B cell (primary cell): ENCODE measurements around the gene IFNGR1. TPM values are rescaled to one million over a fixed set of nuclear protein-coding genes. Genes with fewer than 3 reads are reported as not detected.

Source experiments
- ATAC-seq: fragments of 200-7000 bp; cut with Tn5 transposase; one replicate; pipeline ENCODE4 v1.10.0; 2021; ENCODE audit warnings: low read depth, mild to moderate bottlenecking, moderate number of reproducible peaks, moderate library complexity
- CTCF ChIA-PET: fragments of 350-600 bp; sonication (Branson Sonifier 250); formaldehyde crosslinking; loops from one replicate; lab custom pipeline; 2021; ENCODE audit warnings: antibody characterized with exemption, inconsistent platforms; lab: Charles Lee
- POLR2A ChIA-PET: fragments of 350-600 bp; sonication (Branson Sonifier 250); formaldehyde crosslinking; loops from one replicate; lab custom pipeline; 2021; ENCODE audit warnings: antibody characterized with exemption; lab: Charles Lee
- DNase-seq: peaks from one replicate; pipeline ENCODE4 v3.0.0; 2013
- H2AFZ ChIP-seq: 2 replicates; pipeline ENCODE4 v1.6.1; 2012; ENCODE audit warnings: mild to moderate bottlenecking, low read depth, low read length; ENCODE audit not compliant: insufficient read depth, poor library complexity, severe bottlenecking
- H3K27ac ChIP-seq, 2 donors: 1 replicate in 1 of 2; 2 replicates in 1 of 2; pipeline ENCODE4 v1.5.1; 2012 to 2013; ENCODE audit warnings: low read length in 2 of 2, mild to moderate bottlenecking in 2 of 2, moderate library complexity in 1 of 2
- H3K27me3 ChIP-seq, 4 experiments: fragments of 200-600 bp in 1 of 4; sonication (generic) in 1 of 4; replicated peaks in 1 of 4; 1 replicate in 2 of 4; 2 replicates in 2 of 4; pipeline versions ENCODE4 v1.6.1 to v1.7.0; 2013 to 2016; ENCODE audit warnings: low read length in 3 of 4, mild to moderate bottlenecking in 2 of 4, mixed read lengths in 1 of 4, moderate library complexity in 1 of 4; ENCODE audit not compliant: insufficient read depth in 4 of 4, control insufficient read depth in 3 of 4; ENCODE audit errors: control extremely low read depth in 1 of 4
- H3K36me3 ChIP-seq, 2 experiments: replicated peaks in 1 of 2; 1 replicate in 1 of 2; 2 replicates in 1 of 2; pipeline versions ENCODE4 v1.6.1 to v1.7.1; 2013; ENCODE audit warnings: low read length in 1 of 2; ENCODE audit not compliant: insufficient read depth in 2 of 2, control insufficient read depth in 1 of 2; ENCODE audit errors: control extremely low read depth in 1 of 2, extremely low read depth in 1 of 2
- H3K4me1 ChIP-seq, 2 donors: fragments of 200-600 bp in 1 of 2; sonication (generic) in 1 of 2; 1 replicate in 1 of 2; 2 replicates in 1 of 2; pipeline versions ENCODE4 v1.5.1 to v1.6.1; 2013 to 2017; ENCODE audit warnings: low read length in 2 of 2; ENCODE audit not compliant: control insufficient read depth in 2 of 2, insufficient read depth in 2 of 2
- H3K4me2 ChIP-seq: replicated peaks from 2 replicates; pipeline ENCODE3; 2012; ENCODE audit warnings: mild to moderate bottlenecking, low read depth, low read length; ENCODE audit not compliant: poor library complexity, severe bottlenecking
- H3K4me3 ChIP-seq, 5 experiments: fragments of 200-600 bp in 1 of 5; sonication (generic) in 1 of 5; 1 replicate in 3 of 5; 2 replicates in 2 of 5; pipeline versions ENCODE4 v1.5.1 to v1.7.0; 2011 to 2016; ENCODE audit warnings: low read length in 4 of 5, mild to moderate bottlenecking in 4 of 5, low read depth in 2 of 5, control low read depth in 1 of 5, moderate library complexity in 1 of 5; ENCODE audit not compliant: insufficient read depth in 1 of 5; ENCODE audit errors: control extremely low read depth in 1 of 5, extremely low read depth in 1 of 5
- H3K79me2 ChIP-seq: fragments of 200-600 bp; sonication (generic); one replicate; pipeline ENCODE4 v1.6.0; 2016; ENCODE audit warnings: low read length; ENCODE audit not compliant: control insufficient read depth, insufficient read depth
- H3K9ac ChIP-seq: fragments of 200-600 bp; sonication (generic); 2 replicates; pipeline ENCODE4 v1.6.1; 2017; ENCODE audit warnings: mild to moderate bottlenecking, low read length, moderate library complexity
- H3K9me3 ChIP-seq, 3 donors: one replicate each; pipeline versions ENCODE4 v1.6.1 to v1.7.1; 2013; ENCODE audit warnings: low read length in 2 of 3; ENCODE audit not compliant: control insufficient read depth in 2 of 3, insufficient read depth in 1 of 3; ENCODE audit errors: control extremely low read depth in 1 of 3
- H4K20me1 ChIP-seq: 2 replicates; pipeline ENCODE4 v1.6.0; 2012; ENCODE audit warnings: mild to moderate bottlenecking, low read length; ENCODE audit not compliant: insufficient read depth, control insufficient read depth, poor library complexity, severe bottlenecking
- H3K27ac Mint-ChIP-seq: one replicate; pipeline ENCODE4 v1.8.0; 2021; ENCODE audit warnings: mixed read lengths
- H3K27me3 Mint-ChIP-seq: one replicate; pipeline ENCODE4 v1.8.0; 2021; ENCODE audit warnings: mixed read lengths
- H3K4me1 Mint-ChIP-seq: one replicate; pipeline ENCODE4 v1.8.0; 2021; ENCODE audit warnings: mixed read lengths
- H3K4me3 Mint-ChIP-seq: one replicate; pipeline ENCODE4 v1.8.0; 2021; ENCODE audit warnings: mixed read lengths
- H3K9me3 Mint-ChIP-seq: one replicate; pipeline ENCODE4 v1.8.0; 2022; ENCODE audit warnings: mixed read lengths; ENCODE audit not compliant: insufficient read depth
- CTCF ChIP-seq: fragments of 200-600 bp; IDR thresholded peaks from one replicate; pipeline ENCODE4 v1.8.0; 2022; ENCODE audit warnings: antibody characterized with exemption, mild to moderate bottlenecking
- EZH2 ChIP-seq: IDR thresholded peaks from 2 replicates; pipeline ENCODE4 v1.6.1; 2012; ENCODE audit warnings: borderline replicate concordance, low read depth, mild to moderate bottlenecking, moderate library complexity, low read length; ENCODE audit not compliant: insufficient read depth, poor library complexity, severe bottlenecking
- intact Hi-C: fragments of 100-400 bp; cut with micrococcal nuclease; formaldehyde crosslinking; loops from one replicate; pipeline ENCODE4 v1.10.0; 2022
- polyA plus RNA-seq: library from polyadenylated mRNA; depleted of rRNA; stranded (reverse); fragments of >200 nt; gene quantifications from 2 replicates; pipeline ENCODE4 v1.2.3, GENCODE V29; 2012
- total RNA-seq, 2 donors: library from RNA; stranded (reverse); fragments of 120-200 nt in 1 of 2; gene quantifications; 1 replicate in 1 of 2; 2 replicates in 1 of 2; pipeline versions ENCODE4 v1.2.3 to v1.2.4, GENCODE V29; 2013 to 2022

IFNGR1 gene
- total and polyA plus RNA-seq, 2 donors (not counting 1 experiment from before 2014, with no cell fraction given): 24.5 to 48.2 TPM

GRCh38 chr6:137237413-137238170, 18.4 kb upstream of the IFNGR1 start:
- Histone ChIP-seq H3K4me1 (peaks cover 39 to 41% of the 10 kb centered on the region in 2 donors), H3K36me3 (peaks cover 0 to under 1% of the 10 kb centered on the region in 2 experiments), H3K27ac (no peak overlapping the region), H3K79me2 (no peaks in the 10 kb centered on the region), H3K9ac (no peak overlapping the region), H3K4me3 (no peak overlapping the region), H4K20me1 (no peaks in the 10 kb centered on the region), H3K4me2 (no peak overlapping the region), H3K9me3 (peaks cover 0 to 8% (median 7%) of the 10 kb centered on the region in 3 donors), H2AFZ (no peak overlapping the region), H3K27me3 (no peaks in the 10 kb centered on the region)
- Mint-ChIP-seq H3K27ac (no peak overlapping the region), H3K4me3 (no peak overlapping the region), H3K27me3 (no peaks in the 10 kb centered on the region), H3K4me1 (peaks cover 46% of the 10 kb centered on the region), H3K9me3 (peaks cover 5% of the 10 kb centered on the region)
- CTCF ChIA-PET: interaction anchor here (0.7 to 1.9 kb wide), 2 partner anchors 77 to 143 kb away, joined by 3 to 6 read pairs; no protein-coding TSS in a partner anchor
- TF ChIP-seq CTCF (no peak), EZH2 (no peak)
- ATAC-seq (no peak), DNase-seq (no peak)
- POLR2A ChIA-PET: no interaction called here
- intact Hi-C loops: no loop called here
